Measurements from ENCODE around the gene CENPB. TPM values are rescaled to one million over a fixed set of nuclear protein-coding genes. Genes with fewer than 3 reads are reported as not detected.

Gene CENPB
- total and polyA plus RNA-seq, 5 donors = 63.9 to 92.7 (median 71.5) TPM

- Histone ChIP-seq H3K4me3 (ENCODE audit: low read length) (no peak overlapping the region), H3K27me3 (ENCODE audit: control insufficient read depth, insufficient read depth) (no peaks in the 10 kb centered on the region), H3K27ac (ENCODE audit: low read length) (no peak overlapping the region), H3K4me1 (ENCODE audit: control insufficient read depth, insufficient read depth, low read length) (no peaks in the 10 kb centered on the region), H3K9me3 (ENCODE audit: control insufficient read depth, low read length) (no peaks in the 10 kb centered on the region)
- intact Hi-C loops (cut with DNase I) = no loop called here
- ATAC-seq (no peak), DNase-seq (peak in 2 of 3 donors; percentile 13 to 42)
- WGBS = 27% methylated on average over 18 of the region's 18 CpGs
Observed at GRCh38 chr20:3778976-3779375, 7.6 kb downstream of the CENPB start.

- Histone ChIP-seq H3K27ac (ENCODE audit: low read length) (no peak overlapping the region), H3K4me3 (ENCODE audit: low read length) (peak overlapping the region; percentile 54), H3K27me3 (ENCODE audit: control insufficient read depth, insufficient read depth) (no peaks in the 10 kb centered on the region), H3K4me1 (ENCODE audit: control insufficient read depth, insufficient read depth, low read length) (no peaks in the 10 kb centered on the region), H3K9me3 (ENCODE audit: control insufficient read depth, low read length) (no peaks in the 10 kb centered on the region)
- ATAC-seq (peak; percentile 75 to 77), DNase-seq (peak; percentile 76 to 90 (median 90))
- WGBS = 2% methylated on average over 70 of the region's 70 CpGs
- intact Hi-C loops (cut with DNase I) = no loop called here
Observed at GRCh38 chr20:3777716-3778629, 8.6 kb downstream of the CENPB start.

GRCh38 chr20:3777381-3777715, 9.2 kb downstream of the CENPB start:
- Histone ChIP-seq H3K27me3 (ENCODE audit: control insufficient read depth, insufficient read depth) (no peaks in the 10 kb centered on the region), H3K4me3 (ENCODE audit: low read length) (peak overlapping the region; percentile 54), H3K27ac (ENCODE audit: low read length) (no peak overlapping the region), H3K9me3 (ENCODE audit: control insufficient read depth, low read length) (no peaks in the 10 kb centered on the region), H3K4me1 (ENCODE audit: control insufficient read depth, insufficient read depth, low read length) (no peaks in the 10 kb centered on the region)
- peak in 1 of 2 donors; percentile 1 for ATAC-seq
- 10% methylated on average over 16 of the region's 16 CpGs for WGBS
- intact Hi-C loops (cut with DNase I) = no loop called here
- no peak for DNase-seq

GRCh38 chr20:3775457-3776108, 11.0 kb downstream of the CENPB start:
- H3K4me1 ChIP-seq (ENCODE audit: control insufficient read depth, insufficient read depth, low read length) = no peaks in the 10 kb centered on the region
- no peak overlapping the region for H3K27ac ChIP-seq (ENCODE audit: low read length)
- H3K27me3 ChIP-seq (ENCODE audit: control insufficient read depth, insufficient read depth) = no peaks in the 10 kb centered on the region
- H3K4me3 ChIP-seq (ENCODE audit: low read length) = no peak overlapping the region
- DNase-seq (no peak), ATAC-seq (no peak)
- H3K9me3 ChIP-seq (ENCODE audit: control insufficient read depth, low read length) = no peaks in the 10 kb centered on the region
- 88% methylated on average over 4 of the region's 4 CpGs for WGBS
- intact Hi-C loops (cut with DNase I) = no loop called here

- H3K4me1 ChIP-seq (ENCODE audit: control insufficient read depth, insufficient read depth, low read length) = no peaks in the 10 kb centered on the region
- H3K27ac ChIP-seq (ENCODE audit: low read length) = no peak overlapping the region
- no peaks in the 10 kb centered on the region for H3K27me3 ChIP-seq (ENCODE audit: control insufficient read depth, insufficient read depth)
- DNase-seq = no peak
- intact Hi-C loops (cut with DNase I) = no loop called here
- WGBS = 77% methylated on average over 7 of the region's 7 CpGs
- H3K9me3 ChIP-seq (ENCODE audit: control insufficient read depth, low read length) = no peaks in the 10 kb centered on the region
- ATAC-seq = no peak
- no peak overlapping the region for H3K4me3 ChIP-seq (ENCODE audit: low read length)
Observed at GRCh38 chr20:3771552-3772058, 14.9 kb downstream of the CENPB start.

- WGBS = 2% methylated on average over 51 of the region's 51 CpGs
- no peaks in the 10 kb centered on the region for H3K4me1 ChIP-seq (ENCODE audit: control insufficient read depth, insufficient read depth, low read length)
- peak; percentile 62 for ATAC-seq
Observed at GRCh38 chr20:3768342-3769130, 18.0 kb downstream of the CENPB start.

GRCh38 chr20:3767427-3768341, 18.9 kb downstream of the CENPB start, which contains the start of gene ADISSP:
Gene ADISSP (minus strand): TSS chr20:3767753. CDS start chr20:3760100, 7,653 bp downstream.
- H3K9me3 ChIP-seq (ENCODE audit: control insufficient read depth, low read length) = no peaks in the 10 kb centered on the region
- peak within 1 kb of the TSS; percentile 51 for H3K27ac ChIP-seq (ENCODE audit: low read length)
- H3K4me1 ChIP-seq (ENCODE audit: control insufficient read depth, insufficient read depth, low read length) = no peaks in the 10 kb centered on the region
- under 1% methylated on average over 80 of the region's 80 CpGs for WGBS
- peak; percentile 100 for DNase-seq
- peak within 1 kb of the TSS; percentile 49 for H3K4me3 ChIP-seq (ENCODE audit: low read length)
- peak; percentile 96 to 98 for ATAC-seq
- intact Hi-C loops (cut with DNase I) = loop anchor here in 2 of 4 donors (5.0 to 10.0 kb wide), 2 partner anchors 90 to 93 kb away; no protein-coding TSS in a partner anchor
- H3K27me3 ChIP-seq (ENCODE audit: control insufficient read depth, insufficient read depth) = no peaks in the 10 kb centered on the region

More at GRCh38 chr20:3768342-3769130, 18.0 kb downstream of the CENPB start:
- peak; percentile 76 to 90 (median 89) for DNase-seq
- intact Hi-C loops (cut with DNase I) = loop anchor here in 2 of 4 donors (5.0 to 10.0 kb wide), 2 partner anchors 91 to 94 kb away; no protein-coding TSS in a partner anchor
- H3K4me3 ChIP-seq (ENCODE audit: low read length) = peak overlapping the region; percentile 49
- no peaks in the 10 kb centered on the region for H3K27me3 ChIP-seq (ENCODE audit: control insufficient read depth, insufficient read depth)
- H3K27ac ChIP-seq (ENCODE audit: low read length) = peak overlapping the region; percentile 51
- no peaks in the 10 kb centered on the region for H3K9me3 ChIP-seq (ENCODE audit: control insufficient read depth, low read length)

GRCh38 chr20:3767110-3767426, 19.5 kb downstream of the CENPB start:
- intact Hi-C loops (cut with DNase I) = loop anchor here in 2 of 4 donors (5.0 to 10.0 kb wide), 2 partner anchors 90 to 92 kb away; no protein-coding TSS in a partner anchor
- H3K4me3 ChIP-seq (ENCODE audit: low read length) = peak overlapping the region; percentile 45
- peak in 1 of 2 donors; percentile 5 for ATAC-seq
- H3K4me1 ChIP-seq (ENCODE audit: control insufficient read depth, insufficient read depth, low read length) = no peaks in the 10 kb centered on the region
- peak in 2 of 3 donors; percentile 62 to 63 for DNase-seq
- no peak overlapping the region for H3K27ac ChIP-seq (ENCODE audit: low read length)
- WGBS = 2% methylated on average over 21 of the region's 21 CpGs
- no peaks in the 10 kb centered on the region for H3K27me3 ChIP-seq (ENCODE audit: control insufficient read depth, insufficient read depth)
- no peaks in the 10 kb centered on the region for H3K9me3 ChIP-seq (ENCODE audit: control insufficient read depth, low read length)

- H3K4me1 ChIP-seq (ENCODE audit: control insufficient read depth, insufficient read depth, low read length) = no peaks in the 10 kb centered on the region
- DNase-seq = peak; percentile 16 to 32 (median 26)
- 34% methylated on average over 9 of the region's 9 CpGs for WGBS
Observed at GRCh38 chr20:3766422-3767109, 20.0 kb downstream of the CENPB start.

More at GRCh38 chr20:3766422-3767109, 20.0 kb downstream of the CENPB start:
- ATAC-seq = no peak
- Histone ChIP-seq H3K4me3 (ENCODE audit: low read length) (peak overlapping the region; percentile 45), H3K27ac (ENCODE audit: low read length) (no peak overlapping the region), H3K27me3 (ENCODE audit: control insufficient read depth, insufficient read depth) (no peaks in the 10 kb centered on the region), H3K9me3 (ENCODE audit: control insufficient read depth, low read length) (no peaks in the 10 kb centered on the region)
- intact Hi-C loops (cut with DNase I) = loop anchor here in 2 of 4 donors (5.0 to 10.0 kb wide), 2 partner anchors 89 to 92 kb away; no protein-coding TSS in a partner anchor
